ENCODE measurements around the gene RYR2.

- TF ChIP-seq, protein P1, sequence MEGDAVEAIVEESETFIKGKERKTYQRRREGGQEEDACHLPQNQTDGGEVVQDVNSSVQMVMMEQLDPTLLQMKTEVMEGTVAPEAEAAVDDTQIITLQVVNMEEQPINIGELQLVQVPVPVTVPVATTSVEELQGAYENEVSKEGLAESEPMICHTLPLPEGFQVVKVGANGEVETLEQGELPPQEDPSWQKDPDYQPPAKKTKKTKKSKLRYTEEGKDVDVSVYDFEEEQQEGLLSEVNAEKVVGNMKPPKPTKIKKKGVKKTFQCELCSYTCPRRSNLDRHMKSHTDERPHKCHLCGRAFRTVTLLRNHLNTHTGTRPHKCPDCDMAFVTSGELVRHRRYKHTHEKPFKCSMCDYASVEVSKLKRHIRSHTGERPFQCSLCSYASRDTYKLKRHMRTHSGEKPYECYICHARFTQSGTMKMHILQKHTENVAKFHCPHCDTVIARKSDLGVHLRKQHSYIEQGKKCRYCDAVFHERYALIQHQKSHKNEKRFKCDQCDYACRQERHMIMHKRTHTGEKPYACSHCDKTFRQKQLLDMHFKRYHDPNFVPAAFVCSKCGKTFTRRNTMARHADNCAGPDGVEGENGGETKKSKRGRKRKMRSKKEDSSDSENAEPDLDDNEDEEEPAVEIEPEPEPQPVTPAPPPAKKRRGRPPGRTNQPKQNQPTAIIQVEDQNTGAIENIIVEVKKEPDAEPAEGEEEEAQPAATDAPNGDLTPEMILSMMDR (IDR thresholded peaks at IDR 0.05; ENCODE audit: low read length), result no peak
- no peak for TF ChIP-seq EZH2 (IDR thresholded peaks at IDR 0.05; ENCODE audit: borderline replicate concordance, low read length)
Measured at GRCh38 chr1:237709355-237709754, 667.4 kb downstream of the RYR2 start.
